GM23338 (cell line): Measurements from ENCODE around the gene MROH7. TPM values are rescaled to one million over a fixed set of nuclear protein-coding genes. Genes with fewer than 3 reads are reported as not detected.

Source experiments
- ATAC-seq: fragments of 200-7000 bp; cut with Tn5 transposase; 3 replicates; pipeline ENCODE4 v1.9.1; 2020
- DNase-seq: peaks from one replicate; pipeline ENCODE4 v3.0.0-alpha.2; 2015; ENCODE audit warnings: low spot score
- H2AFZ ChIP-seq: fragments of 200-600 bp; sonication (generic); 2 replicates; pipeline ENCODE4 v1.8.0; 2016; ENCODE audit warnings: antibody characterized with exemption, mild to moderate bottlenecking, moderate library complexity
- H3F3A ChIP-seq: fragments of 200-600 bp; sonication (generic); replicated peaks from 2 replicates; pipeline ENCODE4 v1.8.0; 2017; ENCODE audit warnings: antibody characterized with exemption, mixed run types, low read depth
- H3K27ac ChIP-seq: fragments of 200-600 bp; sonication (generic); 2 replicates; pipeline ENCODE4 v1.6.1; 2016; ENCODE audit warnings: low read depth
- H3K27me3 ChIP-seq: fragments of 200-600 bp; sonication (generic); 2 replicates; pipeline ENCODE4 v1.8.0; 2016; ENCODE audit warnings: mild to moderate bottlenecking, mixed run types, moderate library complexity; ENCODE audit not compliant: insufficient read depth
- H3K36me3 ChIP-seq: fragments of 200-600 bp; sonication (generic); 2 replicates; pipeline ENCODE4 v1.8.0; 2016; ENCODE audit warnings: mild to moderate bottlenecking; ENCODE audit not compliant: insufficient read depth
- H3K4me1 ChIP-seq: fragments of 200-600 bp; sonication (generic); 2 replicates; pipeline ENCODE4 v1.8.0; 2016; ENCODE audit warnings: mild to moderate bottlenecking, moderate library complexity; ENCODE audit not compliant: insufficient read depth
- H3K4me2 ChIP-seq: fragments of 200-600 bp; sonication (generic); 2 replicates; pipeline ENCODE4 v1.7.1; 2017; ENCODE audit warnings: mixed run types
- H3K4me3 ChIP-seq: fragments of 200-600 bp; sonication (generic); 2 replicates; pipeline ENCODE4 v1.6.1; 2016; ENCODE audit warnings: mixed run types
- H3K79me2 ChIP-seq: fragments of 200-600 bp; sonication (generic); replicated peaks from 2 replicates; pipeline ENCODE4 v1.8.0; 2017; ENCODE audit warnings: mild to moderate bottlenecking; ENCODE audit not compliant: insufficient read depth
- H3K9me2 ChIP-seq: fragments of 200-600 bp; sonication (generic); 2 replicates; pipeline ENCODE4 v1.8.0; 2017; ENCODE audit not compliant: insufficient read depth
- H4K20me1 ChIP-seq: fragments of 200-600 bp; sonication (generic); replicated peaks from 2 replicates; pipeline ENCODE4 v1.8.0; 2017; ENCODE audit warnings: mild to moderate bottlenecking; ENCODE audit not compliant: insufficient read depth
- H3K27ac Mint-ChIP-seq: 2 replicates; pipeline ENCODE4 v1.8.0; 2020; ENCODE audit warnings: inconsistent platforms, mild to moderate bottlenecking, moderate library complexity, mixed read lengths
- H3K27me3 Mint-ChIP-seq: 3 replicates; pipeline ENCODE4 v1.8.0; 2022; ENCODE audit warnings: low read depth, mild to moderate bottlenecking, moderate library complexity, mixed read lengths, inconsistent platforms; ENCODE audit not compliant: insufficient read depth, poor library complexity
- H3K36me3 Mint-ChIP-seq: 3 replicates; pipeline ENCODE4 v1.8.0; 2021; ENCODE audit warnings: low read depth, mild to moderate bottlenecking, inconsistent platforms, moderate library complexity, mixed read lengths
- H3K4me1 Mint-ChIP-seq: 3 replicates; pipeline ENCODE4 v1.8.0; 2020; ENCODE audit warnings: mild to moderate bottlenecking, inconsistent platforms, mixed read lengths
- H3K4me3 Mint-ChIP-seq: 3 replicates; pipeline ENCODE4 v1.8.0; 2021; ENCODE audit warnings: moderate library complexity, mild to moderate bottlenecking, inconsistent platforms, mixed read lengths
- H3K9me3 Mint-ChIP-seq: 3 replicates; pipeline ENCODE4 v1.8.0; 2020; ENCODE audit warnings: moderate library complexity, mild to moderate bottlenecking, inconsistent platforms, mixed read lengths
- CTCF ChIP-seq, 2 experiments: fragments of 200-600 bp in 1 of 2; sonication (generic) in 1 of 2; conservative IDR thresholded peaks; 2 replicates each; pipeline versions ENCODE4 v1.5.1 to v1.6.1; 2016 to 2017; ENCODE audit warnings: antibody characterized with exemption in 2 of 2, low read depth in 2 of 2, mild to moderate bottlenecking in 2 of 2, moderate library complexity in 1 of 2
- POLR2AphosphoS5 ChIP-seq: IDR thresholded peaks from 2 replicates; pipeline ENCODE4 v1.6.1; 2016; ENCODE audit warnings: antibody characterized with exemption, low read depth
- REST ChIP-seq: IDR thresholded peaks from one replicate; pipeline ENCODE4 v1.6.1; 2018; ENCODE audit warnings: antibody characterized with exemption; ENCODE audit not compliant: unreplicated experiment
- ZNF114 ChIP-seq: fragments of 250-450 bp; sonication (Bioruptor Pico); IDR thresholded peaks from 2 replicates; pipeline ENCODE4 v1.5.0; 2020; ENCODE audit warnings: mild to moderate bottlenecking, moderate library complexity
- ZNF462 ChIP-seq: fragments of 250-450 bp; sonication (Bioruptor Pico); IDR thresholded peaks from 2 replicates; pipeline ENCODE4 v1.5.0; 2020; ENCODE audit warnings: mild to moderate bottlenecking, moderate library complexity
- polyA plus RNA-seq: library from polyadenylated mRNA; unstranded; fragments of >200 nt; fragmentation: Nextera tagmentation; extraction: Ambion mirVana; gene quantifications from 2 replicates; pipeline ENCODE4 v1.2.1, GENCODE V29; 2016
- total RNA-seq: library from RNA; depleted of rRNA; stranded (reverse); fragments of >200 nt; shearing (Covaris generic); gene quantifications from 2 replicates; pipeline ENCODE4 v1.2.3, GENCODE V29; 2014

Gene MROH7
- total and polyA plus RNA-seq, 2 experiments from 2014 or later: 0.17 TPM; not detected in 1

- peaks cover 4% of the 10 kb centered on the region for H3K27me3 Mint-ChIP-seq
- Histone ChIP-seq H3K9me2 (no peaks in the 10 kb centered on the region), H2AFZ (no peak overlapping the region), H4K20me1 (no peaks in the 10 kb centered on the region; the same call in none of the 2 replicates), H3K36me3 (peaks cover 16% of the 10 kb centered on the region), H3K4me3 (no peak overlapping the region), H3K79me2 (no peaks in the 10 kb centered on the region), H3K4me1 (no peaks in the 10 kb centered on the region), H3K27ac (no peak overlapping the region), H3K4me2 (no peak overlapping the region), H3K27me3 (no peaks in the 10 kb centered on the region), H3F3A (no peaks in the 10 kb centered on the region)
- H3K4me1 Mint-ChIP-seq: no peaks in the 10 kb centered on the region; the same call in 2 of the 3 replicates
- no peak overlapping the region for H3K27ac Mint-ChIP-seq
- no peak for ATAC-seq
- H3K36me3 Mint-ChIP-seq: peaks cover 63% of the 10 kb centered on the region
- TF ChIP-seq CTCF (conservative IDR thresholded peaks at IDR 0.05; ENCODE audit: low read depth in 2 of 2) (no peak), ZNF462 (CRISPR knock-in tag) (no peak), REST (no peak), POLR2AphosphoS5 (no peak), ZNF114 (CRISPR knock-in tag) (no peak)
- no peaks in the 10 kb centered on the region for H3K9me3 Mint-ChIP-seq
- H3K4me3 Mint-ChIP-seq: no peak overlapping the region
- no peak for DNase-seq
Observed at GRCh38 chr1:54738244-54738643, 96.7 kb downstream of the MROH7 start.
